Measurements from ENCODE around the gene DEXI.
"Not testable (repeated sequence)": the region's sequence is repeated elsewhere in the genome, so short reads cannot be mapped to it uniquely, and the experiment has no call there.

The DEXI gene

DNA sequence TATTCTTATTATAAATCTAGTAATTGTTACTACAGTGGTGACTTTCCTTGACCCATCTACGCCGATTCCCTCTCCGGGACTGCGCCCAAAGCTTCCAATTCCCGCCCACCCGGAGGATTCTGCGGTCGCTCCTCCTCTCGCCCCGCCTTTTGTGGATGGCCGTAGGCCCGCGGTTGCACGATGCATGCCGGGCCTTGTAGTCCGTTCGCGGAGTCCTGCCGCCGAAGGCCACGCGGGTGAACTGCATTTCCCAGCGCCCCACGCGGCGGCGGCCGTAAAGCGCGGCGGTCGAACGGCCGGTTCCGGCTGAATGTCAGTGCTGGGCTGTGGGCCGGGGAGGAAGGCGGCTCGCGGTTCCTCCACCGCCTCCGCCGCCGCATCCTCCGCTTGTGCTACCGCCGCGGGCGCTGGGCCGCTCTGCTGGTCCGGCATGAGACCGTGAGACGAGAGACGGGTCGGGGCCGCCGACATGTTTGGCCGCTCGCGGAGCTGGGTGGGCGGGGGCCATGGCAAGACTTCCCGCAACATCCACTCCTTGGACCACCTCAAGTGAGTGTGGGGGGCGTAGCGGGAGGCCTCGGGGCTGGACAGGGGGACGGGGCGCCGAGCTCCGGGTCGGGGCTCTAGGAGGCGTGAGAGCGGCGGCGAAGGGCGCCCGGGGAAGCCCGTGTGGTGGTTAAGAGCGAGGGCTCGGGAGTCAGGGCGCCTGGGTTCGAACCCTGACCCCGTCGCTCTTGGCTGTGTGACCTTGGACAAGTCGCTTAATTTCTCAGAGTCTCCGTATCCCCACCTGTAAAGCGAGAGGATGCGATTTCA lies 2.2 kb upstream of the DEXI start, which contains the start of gene CLEC16A:
Gene CLEC16A, plus strand, starts transcription at position 316 of the 816 bp plus-strand sequence. Its CDS starts 154 bp downstream, at position 470.
- TF ChIP-seq, protein P1, sequence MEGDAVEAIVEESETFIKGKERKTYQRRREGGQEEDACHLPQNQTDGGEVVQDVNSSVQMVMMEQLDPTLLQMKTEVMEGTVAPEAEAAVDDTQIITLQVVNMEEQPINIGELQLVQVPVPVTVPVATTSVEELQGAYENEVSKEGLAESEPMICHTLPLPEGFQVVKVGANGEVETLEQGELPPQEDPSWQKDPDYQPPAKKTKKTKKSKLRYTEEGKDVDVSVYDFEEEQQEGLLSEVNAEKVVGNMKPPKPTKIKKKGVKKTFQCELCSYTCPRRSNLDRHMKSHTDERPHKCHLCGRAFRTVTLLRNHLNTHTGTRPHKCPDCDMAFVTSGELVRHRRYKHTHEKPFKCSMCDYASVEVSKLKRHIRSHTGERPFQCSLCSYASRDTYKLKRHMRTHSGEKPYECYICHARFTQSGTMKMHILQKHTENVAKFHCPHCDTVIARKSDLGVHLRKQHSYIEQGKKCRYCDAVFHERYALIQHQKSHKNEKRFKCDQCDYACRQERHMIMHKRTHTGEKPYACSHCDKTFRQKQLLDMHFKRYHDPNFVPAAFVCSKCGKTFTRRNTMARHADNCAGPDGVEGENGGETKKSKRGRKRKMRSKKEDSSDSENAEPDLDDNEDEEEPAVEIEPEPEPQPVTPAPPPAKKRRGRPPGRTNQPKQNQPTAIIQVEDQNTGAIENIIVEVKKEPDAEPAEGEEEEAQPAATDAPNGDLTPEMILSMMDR (IDR thresholded peaks at IDR 0.05; ENCODE audit: insufficient read depth, low read length, missing control alignments): no peak

DNA sequence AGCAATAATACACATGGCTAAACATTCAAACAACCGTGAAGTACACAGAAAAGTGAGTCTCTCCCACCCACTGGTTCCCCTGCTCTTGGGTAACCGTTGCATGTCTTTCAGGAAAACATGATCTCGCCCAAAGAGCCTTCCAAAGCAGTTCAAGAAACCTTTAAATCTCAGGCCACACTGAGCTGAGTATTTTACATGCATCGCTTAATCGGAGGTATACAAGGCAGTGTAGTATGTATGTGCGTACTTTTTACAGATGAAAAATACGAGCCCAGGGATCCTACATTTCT lies 741 bp upstream of the DEXI start:
- no peak overlapping the region for H3K4me3 ChIP-seq (ENCODE audit: low read depth, low read length)
- CTCF ChIA-PET: interaction anchor here (1.6 kb wide), 1 partner anchor 24 kb away, joined by 9 read pairs; no protein-coding TSS in a partner anchor

More for the DNA sequence above, 2.2 kb upstream of the DEXI start, which contains the start of gene CLEC16A:
- POLR2A ChIA-PET: interaction anchor here (0.6 kb wide), 1 partner anchor 71 kb away, joined by 3 read pairs; no protein-coding TSS in a partner anchor
- DNase-seq (ENCODE audit: low read depth, low spot score): peak; percentile 70
- H3K4me3 ChIP-seq (ENCODE audit: low read depth, low read length): peak within 1 kb of the TSS; percentile 86
- CTCF ChIA-PET: interaction anchor here (1.6 to 14.5 kb wide), 4 partner anchors 10 to 313 kb away, joined by 3 to 215 read pairs (median 14); no protein-coding TSS in a partner anchor

DNA sequence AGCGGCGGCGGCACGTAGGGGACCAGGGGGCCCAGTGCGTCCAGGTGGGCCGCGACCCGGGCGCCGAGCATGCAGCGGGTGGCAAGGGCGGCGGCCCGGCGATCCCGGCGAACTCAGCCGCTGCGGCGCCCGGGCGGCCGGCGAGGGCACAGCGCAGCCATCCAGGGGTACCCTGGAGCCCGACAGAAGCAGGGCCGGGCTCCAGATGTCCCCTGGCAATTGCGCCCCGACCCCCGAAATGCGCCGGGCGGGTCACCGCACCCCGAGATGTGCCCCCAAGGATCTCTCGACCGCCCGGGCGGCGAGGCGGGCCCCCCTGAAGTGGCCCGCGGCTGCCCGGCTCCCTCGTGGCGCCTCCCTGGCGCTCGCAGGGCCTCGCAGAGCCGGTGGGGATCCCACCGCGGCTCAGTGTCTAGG lies 325 bp downstream of the DEXI start:
- CTCF ChIA-PET: interaction anchor here (1.0 to 2.3 kb wide), 3 partner anchors 10 to 23 kb away, joined by 3 to 9 read pairs (median 9); no protein-coding TSS in a partner anchor

More for the DNA sequence above, 741 bp upstream of the DEXI start:
- POLR2A ChIA-PET: no interaction called here
- TF ChIP-seq, protein P1 (IDR thresholded peaks at IDR 0.05; ENCODE audit: insufficient read depth, low read length, missing control alignments): no peak
- DNase-seq (ENCODE audit: low read depth, low spot score): no peak

DNA sequence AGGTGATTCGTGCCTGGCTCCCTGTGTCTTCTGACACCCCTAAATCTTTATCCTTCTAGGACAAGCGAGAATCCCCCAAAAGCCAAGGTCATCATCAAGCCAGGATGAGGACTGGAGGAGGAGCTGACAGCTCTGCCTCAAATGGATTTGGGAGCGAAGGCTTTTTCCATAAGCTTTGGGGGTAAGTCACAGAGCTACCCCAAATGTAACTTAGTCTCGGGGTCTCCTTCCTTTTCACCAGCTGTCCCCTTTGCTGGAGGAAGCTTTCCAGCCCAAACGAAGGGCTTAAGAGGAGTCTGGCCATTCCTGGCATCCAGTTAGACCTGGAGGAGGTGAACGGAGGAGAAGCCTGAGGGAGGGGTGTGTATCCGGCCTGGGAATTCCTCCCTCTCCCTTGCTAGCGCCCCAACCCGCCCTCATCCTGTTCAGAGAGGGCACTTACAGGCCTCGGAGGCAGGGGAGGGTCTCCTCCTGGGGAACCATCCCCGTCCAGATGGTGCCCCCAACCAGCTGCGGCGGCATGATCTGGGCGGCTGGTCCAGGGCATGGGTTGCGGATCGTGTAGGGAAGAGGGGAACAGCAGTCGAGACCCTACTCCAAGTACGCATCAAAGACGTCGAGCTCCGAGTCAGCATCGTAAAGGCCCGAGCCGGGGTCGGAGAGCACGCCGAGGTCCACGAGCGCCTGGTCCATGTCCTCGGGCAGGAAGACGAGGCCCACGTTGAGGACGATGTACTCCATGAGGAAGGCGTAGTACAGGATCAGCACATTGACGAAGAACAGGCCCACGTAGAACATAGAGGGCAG lies 938 bp downstream of the DEXI start:
- POLR2A ChIA-PET: no interaction called here
- no peak for DNase-seq (ENCODE audit: low read depth, low spot score)
- peak overlapping the region; percentile 61 for H3K4me3 ChIP-seq (ENCODE audit: low read depth, low read length)
- CTCF ChIA-PET: interaction anchor here (0.9 to 15.0 kb wide), 4 partner anchors 9 to 23 kb away, joined by 3 to 108 read pairs (median 9); no protein-coding TSS in a partner anchor
- TF ChIP-seq, protein P1 (IDR thresholded peaks at IDR 0.05; ENCODE audit: insufficient read depth, low read length, missing control alignments): no peak

More for the DNA sequence above, 325 bp downstream of the DEXI start:
- peak overlapping the region; percentile 61 for H3K4me3 ChIP-seq (ENCODE audit: low read depth, low read length)
- DNase-seq (ENCODE audit: low read depth, low spot score); POLR2A ChIA-PET: not testable (repeated sequence)

DNA sequence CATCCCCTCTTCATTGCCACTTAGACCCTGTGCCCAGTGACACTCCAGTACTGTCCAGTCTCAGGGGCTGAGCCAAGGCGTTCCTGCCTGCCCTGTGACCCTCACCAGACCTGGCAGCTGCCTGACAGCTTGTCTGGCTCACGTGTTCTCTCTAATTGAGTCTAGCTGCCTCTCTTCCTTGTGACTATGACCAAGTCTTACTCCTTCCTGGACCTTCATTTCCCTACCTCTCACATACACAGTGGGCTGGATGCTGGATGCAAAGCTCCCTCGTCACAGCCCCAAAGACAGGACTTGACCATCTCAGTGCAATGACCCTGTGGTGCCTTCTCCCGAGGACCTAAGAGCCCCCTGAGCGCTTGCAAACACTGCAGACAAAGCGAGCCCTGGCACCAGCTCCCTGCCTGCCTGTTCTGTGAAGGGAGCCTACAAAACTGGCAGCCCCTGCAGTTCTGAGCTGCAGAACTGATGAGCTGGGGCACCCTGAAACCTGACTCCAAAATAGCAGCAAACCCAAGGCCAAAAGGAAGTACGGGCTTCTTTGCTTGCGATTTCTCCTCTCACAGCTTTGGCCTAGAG lies 1.7 kb downstream of the DEXI start:
- CTCF ChIA-PET: interaction anchor here (0.9 to 15.0 kb wide), 4 partner anchors 9 to 23 kb away, joined by 3 to 108 read pairs (median 6); no protein-coding TSS in a partner anchor

More for the DNA sequence above, 1.7 kb downstream of the DEXI start:
- no peak for DNase-seq (ENCODE audit: low read depth, low spot score)
- H3K4me3 ChIP-seq (ENCODE audit: low read depth, low read length): peak overlapping the region; percentile 61
- TF ChIP-seq, protein P1 (IDR thresholded peaks at IDR 0.05; ENCODE audit: insufficient read depth, low read length, missing control alignments): no peak
- POLR2A ChIA-PET: interaction anchor here (0.5 kb wide), 1 partner anchor 196 kb away, joined by 3 read pairs; no protein-coding TSS in a partner anchor

Measured in AG04449 (cell line).